B cell (primary cell): ENCODE results near the gene LSM4. TPM values are rescaled to one million over a fixed set of nuclear protein-coding genes. Genes with fewer than 3 reads are reported as not detected.

Experiments
- ATAC-seq: fragments of 200-7000 bp; cut with Tn5 transposase; one replicate; pipeline ENCODE4 v1.10.0; 2021; ENCODE audit warnings: low read depth, mild to moderate bottlenecking, moderate number of reproducible peaks, moderate library complexity
- CTCF ChIA-PET: fragments of 350-600 bp; sonication (Branson Sonifier 250); formaldehyde crosslinking; loops from one replicate; lab custom pipeline; 2021; ENCODE audit warnings: antibody characterized with exemption, inconsistent platforms; lab: Charles Lee
- POLR2A ChIA-PET: fragments of 350-600 bp; sonication (Branson Sonifier 250); formaldehyde crosslinking; loops from one replicate; lab custom pipeline; 2021; ENCODE audit warnings: antibody characterized with exemption; lab: Charles Lee
- DNase-seq: peaks from one replicate; pipeline ENCODE4 v3.0.0; 2013
- H2AFZ ChIP-seq: 2 replicates; pipeline ENCODE4 v1.6.1; 2012; ENCODE audit warnings: mild to moderate bottlenecking, low read depth, low read length; ENCODE audit not compliant: insufficient read depth, poor library complexity, severe bottlenecking
- H3K27ac ChIP-seq, 2 donors: 1 replicate in 1 of 2; 2 replicates in 1 of 2; pipeline ENCODE4 v1.5.1; 2012 to 2013; ENCODE audit warnings: low read length in 2 of 2, mild to moderate bottlenecking in 2 of 2, moderate library complexity in 1 of 2
- H3K27me3 ChIP-seq, 4 experiments: fragments of 200-600 bp in 1 of 4; sonication (generic) in 1 of 4; replicated peaks in 1 of 4; 1 replicate in 2 of 4; 2 replicates in 2 of 4; pipeline versions ENCODE4 v1.6.1 to v1.7.0; 2013 to 2016; ENCODE audit warnings: low read length in 3 of 4, mild to moderate bottlenecking in 2 of 4, mixed read lengths in 1 of 4, moderate library complexity in 1 of 4; ENCODE audit not compliant: insufficient read depth in 4 of 4, control insufficient read depth in 3 of 4; ENCODE audit errors: control extremely low read depth in 1 of 4
- H3K36me3 ChIP-seq, 2 experiments: replicated peaks in 1 of 2; 1 replicate in 1 of 2; 2 replicates in 1 of 2; pipeline versions ENCODE4 v1.6.1 to v1.7.1; 2013; ENCODE audit warnings: low read length in 1 of 2; ENCODE audit not compliant: insufficient read depth in 2 of 2, control insufficient read depth in 1 of 2; ENCODE audit errors: control extremely low read depth in 1 of 2, extremely low read depth in 1 of 2
- H3K4me1 ChIP-seq, 2 donors: fragments of 200-600 bp in 1 of 2; sonication (generic) in 1 of 2; 1 replicate in 1 of 2; 2 replicates in 1 of 2; pipeline versions ENCODE4 v1.5.1 to v1.6.1; 2013 to 2017; ENCODE audit warnings: low read length in 2 of 2; ENCODE audit not compliant: control insufficient read depth in 2 of 2, insufficient read depth in 2 of 2
- H3K4me2 ChIP-seq: replicated peaks from 2 replicates; pipeline ENCODE3; 2012; ENCODE audit warnings: mild to moderate bottlenecking, low read depth, low read length; ENCODE audit not compliant: poor library complexity, severe bottlenecking
- H3K4me3 ChIP-seq, 5 experiments: fragments of 200-600 bp in 1 of 5; sonication (generic) in 1 of 5; 1 replicate in 3 of 5; 2 replicates in 2 of 5; pipeline versions ENCODE4 v1.5.1 to v1.7.0; 2011 to 2016; ENCODE audit warnings: low read length in 4 of 5, mild to moderate bottlenecking in 4 of 5, low read depth in 2 of 5, control low read depth in 1 of 5, moderate library complexity in 1 of 5; ENCODE audit not compliant: insufficient read depth in 1 of 5; ENCODE audit errors: control extremely low read depth in 1 of 5, extremely low read depth in 1 of 5
- H3K79me2 ChIP-seq: fragments of 200-600 bp; sonication (generic); one replicate; pipeline ENCODE4 v1.6.0; 2016; ENCODE audit warnings: low read length; ENCODE audit not compliant: control insufficient read depth, insufficient read depth
- H3K9ac ChIP-seq: fragments of 200-600 bp; sonication (generic); 2 replicates; pipeline ENCODE4 v1.6.1; 2017; ENCODE audit warnings: mild to moderate bottlenecking, low read length, moderate library complexity
- H3K9me3 ChIP-seq, 3 donors: one replicate each; pipeline versions ENCODE4 v1.6.1 to v1.7.1; 2013; ENCODE audit warnings: low read length in 2 of 3; ENCODE audit not compliant: control insufficient read depth in 2 of 3, insufficient read depth in 1 of 3; ENCODE audit errors: control extremely low read depth in 1 of 3
- H4K20me1 ChIP-seq: 2 replicates; pipeline ENCODE4 v1.6.0; 2012; ENCODE audit warnings: mild to moderate bottlenecking, low read length; ENCODE audit not compliant: insufficient read depth, control insufficient read depth, poor library complexity, severe bottlenecking
- H3K27ac Mint-ChIP-seq: one replicate; pipeline ENCODE4 v1.8.0; 2021; ENCODE audit warnings: mixed read lengths
- H3K27me3 Mint-ChIP-seq: one replicate; pipeline ENCODE4 v1.8.0; 2021; ENCODE audit warnings: mixed read lengths
- H3K4me1 Mint-ChIP-seq: one replicate; pipeline ENCODE4 v1.8.0; 2021; ENCODE audit warnings: mixed read lengths
- H3K4me3 Mint-ChIP-seq: one replicate; pipeline ENCODE4 v1.8.0; 2021; ENCODE audit warnings: mixed read lengths
- H3K9me3 Mint-ChIP-seq: one replicate; pipeline ENCODE4 v1.8.0; 2022; ENCODE audit warnings: mixed read lengths; ENCODE audit not compliant: insufficient read depth
- EZH2 ChIP-seq: IDR thresholded peaks from 2 replicates; pipeline ENCODE4 v1.6.1; 2012; ENCODE audit warnings: borderline replicate concordance, low read depth, mild to moderate bottlenecking, moderate library complexity, low read length; ENCODE audit not compliant: insufficient read depth, poor library complexity, severe bottlenecking
- WGBS: methylation state at CpG from one replicate; pipeline ENCODE4 v1.1.5; 2013; ENCODE audit warnings: missing lambda C conversion rate; ENCODE audit not compliant: insufficient coverage; 5-methylcytosine and 5-hydroxymethylcytosine counted together
- intact Hi-C: fragments of 100-400 bp; cut with micrococcal nuclease; formaldehyde crosslinking; loops from one replicate; pipeline ENCODE4 v1.10.0; 2022
- polyA plus RNA-seq: library from polyadenylated mRNA; depleted of rRNA; stranded (reverse); fragments of >200 nt; gene quantifications from 2 replicates; pipeline ENCODE4 v1.2.3, GENCODE V29; 2012
- total RNA-seq, 2 donors: library from RNA; stranded (reverse); fragments of 120-200 nt in 1 of 2; gene quantifications; 1 replicate in 1 of 2; 2 replicates in 1 of 2; pipeline versions ENCODE4 v1.2.3 to v1.2.4, GENCODE V29; 2013 to 2022
- TF ChIP-seq, protein P1 (sequence below): fragments of 200-600 bp; IDR thresholded peaks from one replicate; pipeline ENCODE4 v1.8.0; 2022; ENCODE audit warnings: antibody characterized with exemption, mild to moderate bottlenecking

LSM4 gene
- total and polyA plus RNA-seq, 2 donors (not counting 1 experiment from before 2014, with no cell fraction given): 66.3 to 86.1 TPM

DNA sequence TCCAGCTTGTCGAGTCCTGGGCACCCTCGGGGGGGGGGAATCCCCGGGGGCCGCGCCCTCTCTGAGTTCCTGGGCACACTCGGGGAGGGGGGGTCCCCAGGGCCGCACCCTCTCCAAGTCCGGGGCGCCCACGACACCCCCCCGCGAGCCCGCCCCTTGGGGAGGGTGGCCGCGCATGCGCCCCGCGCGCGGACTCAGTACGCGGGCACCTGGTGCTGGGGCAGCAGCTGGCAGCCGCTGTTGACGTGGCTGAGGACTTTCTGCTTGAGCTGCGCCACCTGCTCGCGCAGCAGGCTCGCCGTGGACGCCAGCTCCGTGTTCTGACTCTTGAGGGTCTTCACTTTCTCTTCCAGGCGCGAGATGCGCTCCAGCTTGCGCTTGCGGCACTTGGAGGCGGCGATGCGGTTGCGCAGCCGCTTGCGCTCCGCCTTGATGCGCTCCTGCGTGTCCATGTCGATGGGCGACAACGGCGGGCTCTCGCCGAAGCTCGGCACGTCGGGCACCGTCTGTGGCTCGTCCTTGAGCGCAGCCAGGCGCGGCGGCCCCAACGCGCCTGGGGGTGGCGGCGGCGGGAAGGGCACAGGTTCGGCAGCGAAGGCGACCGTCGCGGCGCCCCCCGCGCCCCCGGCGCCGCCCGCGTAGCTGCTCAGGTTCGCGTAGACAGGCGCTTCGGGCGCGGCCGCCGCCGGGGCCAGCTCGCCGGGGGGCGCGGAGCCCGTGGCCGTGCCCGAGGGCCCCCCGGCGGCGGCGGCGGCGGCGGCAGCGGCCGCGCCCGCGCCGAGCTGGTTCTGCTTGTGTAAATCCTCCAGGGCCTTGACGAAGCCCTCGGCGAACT lies 42.4 kb downstream of the LSM4 start:
- intact Hi-C loops: loop anchor here (2.0 kb wide), 2 partner anchors 14 to 76 kb away; partner anchors contain the start of gene RAB3A
- Mint-ChIP-seq H3K27me3 (no peaks in the 10 kb centered on the region), H3K4me3 (peak overlapping the region; percentile 97), H3K27ac (peak overlapping the region; percentile 97), H3K9me3 (no peaks in the 10 kb centered on the region), H3K4me1 (peaks cover 50% of the 10 kb centered on the region)
- H3K27me3 ChIP-seq: no peaks in the 10 kb centered on the region
- peaks cover 26 to 47% of the 10 kb centered on the region in 2 donors for H3K4me1 ChIP-seq
- ChIA-PET POLR2A (interaction anchor here (0.6 to 7.2 kb wide), 22 partner anchors 11 to 280 kb away, joined by 3 to 318 read pairs (median 6); partner anchors contain the start of genes ARRDC2, LSM4, MPV17L2 and RAB3A), CTCF (interaction anchor here (0.6 to 6.8 kb wide), 28 partner anchors 10 to 190 kb away, joined by 3 to 259 read pairs (median 8); partner anchors contain the start of genes IFI30, LSM4, MPV17L2 and PIK3R2)
- ATAC-seq: peak; percentile 22
- no peak overlapping the region for H2AFZ ChIP-seq
- peaks cover 56% of the 10 kb centered on the region for H4K20me1 ChIP-seq
- TF ChIP-seq, protein P1, sequence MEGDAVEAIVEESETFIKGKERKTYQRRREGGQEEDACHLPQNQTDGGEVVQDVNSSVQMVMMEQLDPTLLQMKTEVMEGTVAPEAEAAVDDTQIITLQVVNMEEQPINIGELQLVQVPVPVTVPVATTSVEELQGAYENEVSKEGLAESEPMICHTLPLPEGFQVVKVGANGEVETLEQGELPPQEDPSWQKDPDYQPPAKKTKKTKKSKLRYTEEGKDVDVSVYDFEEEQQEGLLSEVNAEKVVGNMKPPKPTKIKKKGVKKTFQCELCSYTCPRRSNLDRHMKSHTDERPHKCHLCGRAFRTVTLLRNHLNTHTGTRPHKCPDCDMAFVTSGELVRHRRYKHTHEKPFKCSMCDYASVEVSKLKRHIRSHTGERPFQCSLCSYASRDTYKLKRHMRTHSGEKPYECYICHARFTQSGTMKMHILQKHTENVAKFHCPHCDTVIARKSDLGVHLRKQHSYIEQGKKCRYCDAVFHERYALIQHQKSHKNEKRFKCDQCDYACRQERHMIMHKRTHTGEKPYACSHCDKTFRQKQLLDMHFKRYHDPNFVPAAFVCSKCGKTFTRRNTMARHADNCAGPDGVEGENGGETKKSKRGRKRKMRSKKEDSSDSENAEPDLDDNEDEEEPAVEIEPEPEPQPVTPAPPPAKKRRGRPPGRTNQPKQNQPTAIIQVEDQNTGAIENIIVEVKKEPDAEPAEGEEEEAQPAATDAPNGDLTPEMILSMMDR: no peak
- no peak for TF ChIP-seq EZH2
- H3K36me3 ChIP-seq: peaks cover 0 to 30% of the 10 kb centered on the region in 2 experiments
- H3K27ac ChIP-seq: peak overlapping the region; percentile 99 to 100
- H3K9ac ChIP-seq: peak overlapping the region; percentile 100
- H3K79me2 ChIP-seq: peaks cover 55% of the 10 kb centered on the region
- DNase-seq: peak; percentile 88
- peak overlapping the region; percentile 77 to 98 (median 94) for H3K4me3 ChIP-seq
- H3K4me2 ChIP-seq: peak overlapping the region; percentile 89
- no peaks in the 10 kb centered on the region for H3K9me3 ChIP-seq
- under 1% methylated on average over 111 of the region's 111 CpGs for WGBS
